Stimulated activated CD4-positive, alpha-beta T cell treated with anti-CD3 and anti-CD28 coated beads, Interleukin-2, amount 100 ng/mL, for 24 hours (primary cell): Measurements from ENCODE around the gene NDUFA3.
"Not testable (repeated sequence)": the region's sequence is repeated elsewhere in the genome, so short reads cannot be mapped to it uniquely, and the experiment has no call there.

Experiments
- DNase-seq, 2 donors: peaks; one replicate each; pipeline ENCODE4 v3.0.0-alpha.2; 2020

Gene NDUFA3

DNA sequence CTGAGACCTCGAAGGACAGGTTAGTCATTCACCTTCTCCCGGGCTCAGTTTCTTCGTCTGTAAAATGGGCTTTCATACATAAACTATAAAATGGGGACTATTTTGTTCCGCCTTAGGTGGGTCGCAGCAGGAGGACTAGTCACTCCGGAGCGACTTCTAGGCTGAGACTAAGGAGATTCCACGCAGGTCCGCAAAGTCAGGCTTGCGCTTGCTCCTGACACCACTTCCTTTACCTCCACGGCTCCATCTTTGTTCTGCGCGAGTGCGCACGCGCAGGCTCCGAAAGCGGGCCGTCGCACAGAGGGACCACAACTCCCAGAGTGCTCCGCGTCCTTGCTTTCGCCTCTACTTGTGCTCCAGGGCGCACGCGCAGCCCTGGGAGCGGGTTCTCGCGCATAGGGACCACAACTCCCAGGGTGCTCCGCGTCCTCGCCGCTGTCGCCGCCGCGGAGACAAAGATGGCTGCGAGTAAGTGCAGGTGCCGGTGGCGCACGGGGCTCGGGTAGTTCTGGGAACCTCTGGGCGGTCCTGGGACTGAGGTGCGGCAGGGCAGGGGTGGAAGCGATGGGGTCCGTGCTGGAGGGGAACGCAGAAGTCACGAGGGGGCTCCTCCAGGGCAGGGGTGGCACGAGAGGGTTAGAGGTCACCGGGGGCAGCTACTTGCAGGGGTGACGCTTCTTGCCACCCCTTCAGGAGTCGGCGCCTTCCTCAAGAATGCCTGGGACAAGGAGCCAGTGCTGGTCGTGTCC lies at the start of gene NDUFA3:
Gene NDUFA3 (plus strand): TSS at position 435 of the 749 bp plus-strand sequence. CDS start 24 bp downstream, at position 459.
- peak; percentile 96 to 97 for DNase-seq

- no peak for DNase-seq
Measured at GRCh38 chr19:54062643-54063042, 40.0 kb upstream of the NDUFA3 start.

- DNase-seq = no peak
Measured at GRCh38 chr19:54063350-54064116, 39.1 kb upstream of the NDUFA3 start, which contains the start of gene VSTM1. VSTM1 (minus strand) TSS chr19:54063897; CDS start chr19:54063777, 120 bp downstream.

DNA sequence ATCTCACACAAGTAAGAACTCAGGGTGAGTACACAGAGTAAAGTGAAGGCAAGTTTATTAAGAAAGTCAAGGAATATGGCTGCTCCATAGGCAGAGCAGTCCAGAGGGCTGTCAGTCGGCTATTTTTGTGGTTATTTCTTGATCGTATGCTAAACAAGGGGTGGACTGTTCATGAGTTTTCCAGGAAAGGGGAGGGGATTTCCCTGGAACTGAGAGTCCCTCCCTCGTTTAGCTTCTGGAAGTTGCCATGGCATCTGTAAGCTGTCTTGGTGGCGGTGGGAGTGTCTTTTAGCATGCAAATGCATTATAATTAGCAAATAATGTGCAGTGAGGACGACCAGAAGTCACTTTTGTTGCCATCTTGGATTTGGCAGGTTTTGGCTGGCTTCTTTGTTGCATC lies 33.2 kb upstream of the NDUFA3 start:
- DNase-seq = no peak

DNA sequence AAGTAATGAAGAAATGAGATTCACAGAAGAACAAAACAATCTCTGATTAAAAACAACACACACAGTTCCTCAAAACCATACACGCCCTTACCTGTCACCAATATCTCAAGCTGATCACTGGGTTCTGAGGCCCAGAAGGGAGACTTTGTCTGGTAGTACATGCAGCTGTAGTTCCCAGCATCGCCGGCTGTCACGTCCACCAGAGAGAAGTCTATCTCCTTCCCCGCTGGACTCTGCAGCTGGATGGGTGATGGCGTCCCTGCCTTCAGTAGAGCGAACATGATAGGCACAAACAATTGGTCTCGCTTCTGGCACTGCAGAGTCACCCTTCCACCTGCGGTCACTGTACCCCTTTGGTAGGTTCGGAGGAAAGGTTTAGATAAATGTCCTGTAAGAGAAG lies 28.8 kb upstream of the NDUFA3 start:
- DNase-seq = no peak

DNA sequence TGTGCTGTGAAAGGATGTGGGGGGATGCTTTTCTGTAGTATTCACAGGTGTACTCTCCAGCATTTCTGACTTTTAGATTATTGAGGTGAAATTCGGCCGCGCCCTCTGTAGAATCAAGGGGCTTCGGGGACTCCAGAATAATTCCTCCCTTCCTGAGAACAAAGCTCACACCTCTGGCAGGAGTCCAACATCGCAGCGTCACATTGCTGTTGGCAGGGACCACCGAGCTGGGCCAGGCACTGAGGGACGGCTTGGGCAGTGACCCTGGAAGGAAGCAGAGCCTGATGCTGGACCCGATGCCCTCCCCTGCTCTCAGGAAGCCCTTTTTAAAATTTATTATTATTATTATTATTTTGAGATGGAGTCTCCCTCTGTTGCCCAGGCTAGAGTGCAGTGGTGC lies 27.8 kb upstream of the NDUFA3 start:
- DNase-seq = no peak

DNA sequence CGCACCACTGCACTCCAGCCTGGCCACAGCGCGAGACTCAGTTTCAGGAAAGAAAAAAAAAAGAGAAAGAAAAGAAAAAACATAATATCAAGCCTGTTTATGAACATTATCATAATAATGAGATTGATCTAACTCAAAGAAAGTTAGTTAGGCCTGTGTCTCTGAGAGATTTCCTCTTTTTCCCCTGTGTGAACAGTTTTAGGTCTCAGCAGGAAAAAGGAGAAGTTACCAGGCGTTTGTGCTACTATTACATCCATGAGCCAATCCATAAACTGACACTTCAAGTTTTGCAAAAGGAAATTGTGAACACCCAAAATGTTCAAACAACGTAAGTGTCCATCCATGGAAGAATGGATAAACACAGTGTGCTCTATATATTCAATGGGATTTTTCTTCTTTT lies 25.3 kb upstream of the NDUFA3 start:
- DNase-seq = no peak

DNA sequence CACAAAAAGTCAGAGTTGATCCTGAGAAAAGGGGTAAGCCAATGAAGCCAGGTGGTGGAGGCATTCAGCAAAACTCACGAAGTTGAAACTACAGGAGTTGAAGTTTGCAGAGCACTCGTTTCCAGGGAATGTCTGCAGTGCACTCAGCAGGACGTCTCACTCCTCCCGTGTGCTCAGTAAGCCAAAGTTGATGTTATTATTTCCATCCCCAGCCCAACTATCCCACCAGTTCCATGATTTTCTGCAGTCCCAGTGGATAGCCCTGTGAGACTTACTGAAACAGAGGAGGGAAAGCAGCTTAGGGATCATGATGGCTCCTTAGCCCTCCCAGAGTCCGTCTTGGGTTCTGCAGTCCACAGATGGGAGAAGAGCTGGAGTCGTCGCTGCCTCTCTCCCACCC lies 21.6 kb upstream of the NDUFA3 start, which contains the start of gene TARM1:
Gene TARM1 (minus strand): TSS at position 334 of the 400 bp plus-strand sequence. CDS start 25 bp downstream, at position 309.
- no peak for DNase-seq

- no peak for DNase-seq
Measured at GRCh38 chr19:54084410-54084809, 18.2 kb upstream of the NDUFA3 start.

- DNase-seq = no peak
Measured at GRCh38 chr19:54094426-54095000, 8.1 kb upstream of the NDUFA3 start.

DNA sequence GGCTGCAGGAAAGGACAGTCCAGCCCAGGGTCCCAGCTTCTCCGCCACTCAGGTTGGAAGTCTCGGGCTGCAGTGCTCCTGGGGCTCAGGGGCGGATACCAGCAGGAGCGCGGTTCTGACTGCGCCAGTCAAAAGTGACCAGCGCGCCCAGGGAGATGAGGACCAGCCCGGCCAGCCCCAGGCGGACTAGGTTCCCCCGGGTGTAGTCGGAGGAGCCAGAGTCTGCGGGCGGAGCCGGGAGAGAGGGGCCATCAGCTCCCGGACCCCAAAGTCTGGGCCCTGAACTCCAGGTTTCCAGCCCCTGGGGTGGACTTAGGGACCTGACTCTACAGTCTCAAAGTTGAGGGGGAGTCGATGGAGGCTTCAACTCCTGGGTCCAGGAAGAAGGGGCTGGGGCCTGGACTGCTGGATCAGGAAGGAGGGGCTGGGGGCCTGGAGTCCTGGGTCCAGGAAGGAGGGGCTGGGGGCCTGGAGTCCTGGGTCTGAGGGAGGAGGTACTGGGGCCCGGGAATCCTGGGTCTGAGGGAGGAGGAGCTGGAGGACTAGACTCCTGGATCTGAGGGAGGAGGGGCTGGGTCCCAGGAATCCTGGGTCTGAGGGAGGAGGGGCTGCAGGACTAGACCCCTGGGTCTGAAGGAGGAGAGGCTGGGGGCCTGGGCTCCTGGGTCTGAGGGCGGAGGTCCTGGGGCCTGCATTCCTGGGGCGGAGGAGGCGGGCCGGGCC lies 7.4 kb upstream of the NDUFA3 start:
- no peak for DNase-seq

- peak; percentile 51 to 57 for DNase-seq
Measured at GRCh38 chr19:54095859-54096616, 6.6 kb upstream of the NDUFA3 start.

DNA sequence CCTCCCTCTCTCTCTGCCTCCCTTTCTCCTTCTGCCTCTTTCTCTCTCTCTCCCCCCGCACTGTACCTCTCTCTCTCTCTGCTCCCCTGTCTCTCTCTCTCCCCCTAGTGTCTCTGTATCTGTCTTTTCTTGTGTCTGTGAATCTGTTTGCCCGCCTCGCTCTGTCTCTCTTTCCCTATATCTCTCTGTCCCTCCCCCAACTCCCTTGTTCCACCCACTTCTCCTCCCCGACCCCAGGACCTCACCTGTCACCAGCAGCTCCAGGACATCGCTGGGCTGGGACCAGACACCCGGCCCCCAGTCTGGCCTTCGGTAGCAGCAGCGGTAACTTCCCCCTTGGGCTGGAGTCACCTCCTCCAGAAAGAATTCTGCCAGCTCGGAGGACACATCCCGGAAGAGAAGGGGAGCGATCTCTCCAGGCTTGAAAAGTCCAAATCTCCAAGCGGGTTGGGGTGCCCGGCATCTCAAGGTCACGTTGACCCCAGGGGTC lies 6.0 kb upstream of the NDUFA3 start:
- DNase-seq = no peak

DNA sequence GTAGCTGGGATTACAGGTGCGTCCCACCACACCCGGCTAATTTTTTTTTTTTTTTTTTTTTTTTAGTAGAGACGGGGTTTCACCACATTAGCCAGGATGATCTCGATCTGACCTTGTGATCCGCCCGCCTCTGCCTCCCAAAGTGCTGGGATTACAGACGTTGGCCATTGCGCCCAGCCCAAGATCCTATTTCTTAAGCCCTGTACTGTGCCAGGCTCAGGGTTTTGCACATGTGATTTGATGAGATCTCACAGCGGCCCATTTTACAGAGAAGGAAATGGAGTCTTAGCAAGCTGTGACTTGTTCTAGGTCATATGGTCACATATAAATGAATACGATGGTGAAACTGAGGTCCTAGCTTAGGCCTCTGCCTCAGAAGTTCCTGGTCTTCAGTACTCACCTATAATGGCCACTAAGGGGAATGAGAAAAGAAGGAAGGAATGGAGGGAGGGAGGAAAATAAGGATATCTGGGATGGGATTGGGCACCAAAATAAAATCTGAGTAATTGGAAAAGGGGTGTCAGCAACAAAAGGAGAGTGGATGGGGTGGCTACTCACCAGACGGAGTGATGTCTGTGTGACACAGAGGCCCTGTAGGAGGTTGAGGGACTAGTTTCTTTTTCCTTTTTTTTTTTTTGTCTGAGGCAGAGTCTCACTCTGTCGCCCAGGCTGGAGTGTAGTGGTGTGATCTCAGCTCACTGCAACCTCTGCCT lies 3.3 kb upstream of the NDUFA3 start:
- DNase-seq = no peak

- not testable (repeated sequence) for DNase-seq
Measured at GRCh38 chr19:54099903-54100255, 2.8 kb upstream of the NDUFA3 start.

- no peak for DNase-seq
Measured at GRCh38 chr19:54100561-54100960, 2.1 kb upstream of the NDUFA3 start, which contains the start of gene OSCAR. OSCAR (minus strand) TSS chr19:54100803; CDS start chr19:54100792, 11 bp downstream.

DNA sequence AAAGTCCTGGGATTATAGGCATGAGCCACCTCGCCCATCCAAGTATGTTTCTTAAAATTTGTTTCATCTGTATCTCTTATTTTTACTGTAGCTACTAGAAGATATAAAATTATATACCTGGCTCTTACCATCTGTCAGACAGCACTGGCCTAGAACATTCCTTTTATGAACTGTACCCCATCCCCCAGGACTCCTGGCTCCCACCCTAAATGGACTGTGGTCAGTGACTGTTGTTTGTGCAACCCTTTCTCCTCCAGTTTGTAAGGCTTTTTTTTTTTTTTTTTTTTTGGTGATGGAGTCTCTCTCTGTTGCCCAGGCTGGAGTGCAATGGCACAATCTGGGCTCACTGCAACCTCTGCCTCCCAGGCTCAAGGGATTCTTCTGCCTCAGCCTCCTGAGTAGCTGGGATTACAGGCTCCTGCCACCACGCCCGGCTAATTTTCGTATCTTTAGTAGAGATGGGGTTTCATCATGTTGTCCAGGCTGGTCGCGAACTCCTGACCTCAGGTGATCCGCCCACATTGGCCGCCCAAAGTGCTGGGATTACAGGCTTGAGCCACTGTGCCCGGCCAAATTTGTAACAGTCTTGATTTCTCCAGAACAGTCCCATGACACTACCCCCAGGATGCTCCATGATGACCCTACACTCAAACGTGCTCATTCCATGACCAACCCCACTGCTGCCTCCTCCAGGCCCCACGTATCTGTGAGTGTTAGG lies 2.5 kb downstream of the NDUFA3 start:
- DNase-seq = no peak

- no peak for DNase-seq
Measured at GRCh38 chr19:54105796-54106195, 3.1 kb downstream of the NDUFA3 start.

DNA sequence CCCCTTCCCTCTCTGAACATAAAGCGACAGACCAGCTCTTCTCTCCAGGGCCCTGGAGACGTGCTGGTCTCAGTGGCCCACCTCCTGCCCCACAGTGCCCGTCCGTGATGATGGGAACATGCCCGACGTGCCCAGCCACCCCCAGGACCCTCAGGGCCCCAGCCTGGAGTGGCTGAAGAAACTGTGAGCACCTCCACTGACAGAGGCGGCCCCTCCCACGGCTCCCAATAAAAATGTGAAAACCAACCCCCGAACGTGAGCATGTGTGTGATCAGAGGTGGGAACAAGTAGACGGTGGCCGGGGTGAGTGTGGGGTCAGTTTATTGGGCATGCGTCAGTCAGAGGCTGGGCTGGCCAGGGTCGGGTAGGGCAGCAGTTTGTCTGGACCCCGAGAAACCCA lies 4.1 kb downstream of the NDUFA3 start:
- no peak for DNase-seq

- DNase-seq = no peak
Measured at GRCh38 chr19:54107876-54108490, 5.3 kb downstream of the NDUFA3 start.
